Spinal cord (tissue), 10 donors: ENCODE measurements around the gene CEP57. TPM values are rescaled to one million over a fixed set of nuclear protein-coding genes. Genes with fewer than 3 reads are reported as not detected.
"Not testable (repeated sequence)": the region's sequence is repeated elsewhere in the genome, so short reads cannot be mapped to it uniquely, and the experiment has no call there.

Source experiments
- DNase-seq, 6 donors: peaks; one replicate each; pipeline versions ENCODE4 v3.0.0 to v3.0.0-alpha.2; 2013 to 2015; ENCODE audit warnings: low spot score in 6 of 6, low read depth in 4 of 6
- H3K27ac ChIP-seq: one replicate; pipeline ENCODE4 v1.5.1; 2013; ENCODE audit warnings: low read depth, low read length, control low read depth
- H3K27me3 ChIP-seq: one replicate; pipeline ENCODE4 v1.6.1; 2013; ENCODE audit warnings: low read length; ENCODE audit not compliant: control insufficient read depth, insufficient read depth
- H3K36me3 ChIP-seq: one replicate; pipeline ENCODE4 v1.6.1; 2013; ENCODE audit warnings: low read length; ENCODE audit not compliant: control insufficient read depth, insufficient read depth
- H3K4me1 ChIP-seq: one replicate; pipeline ENCODE4 v1.6.1; 2013; ENCODE audit warnings: low read length; ENCODE audit not compliant: control insufficient read depth, insufficient read depth
- H3K4me3 ChIP-seq: one replicate; pipeline ENCODE4 v1.5.1; 2013; ENCODE audit warnings: low read depth, low read length, control low read depth
- H3K9me3 ChIP-seq: one replicate; pipeline ENCODE4 v1.6.1; 2013; ENCODE audit warnings: low read length; ENCODE audit not compliant: control insufficient read depth, insufficient read depth
- WGBS: methylation state at CpG from one replicate; pipeline ENCODE4 v1.1.5; 2013; ENCODE audit warnings: missing lambda C conversion rate; ENCODE audit not compliant: insufficient coverage; 5-methylcytosine and 5-hydroxymethylcytosine counted together
- polyA plus RNA-seq, 2 donors: library from polyadenylated mRNA; unstranded; fragments of 120-200 nt; gene quantifications; one replicate each; pipeline ENCODE4 v1.2.1, GENCODE V29; 2013; ENCODE audit not compliant: insufficient read length in 2 of 2
- total RNA-seq, 2 donors: library from RNA; depleted of rRNA in 1 of 2; stranded (reverse); fragments of 120-200 nt in 1 of 2; fragments of >200 nt in 1 of 2; gene quantifications; one replicate each; pipeline versions ENCODE4 v1.2.3 to v1.2.4, GENCODE V29; 2013 to 2014
- donor health status: healthy.

The CEP57 gene
- total and polyA plus RNA-seq, 4 donors = 61.3 to 72.3 (median 66.4) TPM

DNA sequence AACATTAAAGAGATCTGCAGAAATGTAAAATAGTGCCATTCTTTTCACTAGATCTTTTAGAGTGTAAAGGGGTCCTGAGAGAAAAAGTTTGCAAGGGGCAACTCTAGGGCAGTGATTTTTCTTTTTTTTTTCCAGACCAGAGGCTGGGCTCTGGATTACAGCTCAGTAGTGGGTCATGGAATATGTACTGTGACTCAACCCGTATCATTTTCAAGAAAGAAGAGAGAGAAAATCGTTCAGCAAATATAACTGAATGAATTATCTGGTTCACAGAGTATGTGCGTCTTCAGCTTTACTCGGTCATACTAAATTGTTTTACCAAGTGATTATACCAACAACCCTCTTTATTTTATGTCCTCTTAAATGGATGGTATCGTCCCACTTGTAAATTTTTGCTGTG lies 3.8 kb downstream of the CEP57 start:
- no peak overlapping the region for H3K4me3 ChIP-seq
- no peaks in the 10 kb centered on the region for H3K9me3 ChIP-seq
- H3K36me3 ChIP-seq = peaks cover under 1% of the 10 kb centered on the region
- no CpG with 5 or more reads among the region's 5 CpGs for WGBS
- no peak overlapping the region for H3K27ac ChIP-seq
- DNase-seq = no peak
- peaks cover 7% of the 10 kb centered on the region for H3K4me1 ChIP-seq
- H3K27me3 ChIP-seq = no peaks in the 10 kb centered on the region

GRCh38 chr11:95795627-95796295 lies 5.5 kb downstream of the CEP57 start:
- Histone ChIP-seq H3K4me1 (peaks cover 5% of the 10 kb centered on the region), H3K27me3 (no peaks in the 10 kb centered on the region), H3K27ac (no peak overlapping the region), H3K4me3 (no peak overlapping the region), H3K9me3 (no peaks in the 10 kb centered on the region), H3K36me3 (peaks cover 4% of the 10 kb centered on the region)
- WGBS = no CpG with 5 or more reads among the region's 3 CpGs
- DNase-seq = peak in 1 of 6 donors; percentile 54

GRCh38 chr11:95796501-95796900 lies 6.2 kb downstream of the CEP57 start:
- peaks cover 2% of the 10 kb centered on the region for H3K4me1 ChIP-seq
- no peaks in the 10 kb centered on the region for H3K27me3 ChIP-seq
- H3K27ac ChIP-seq = no peak overlapping the region
- H3K36me3 ChIP-seq = peaks cover 4% of the 10 kb centered on the region
- H3K9me3 ChIP-seq = no peaks in the 10 kb centered on the region
- 71% methylated on average over 2 of the region's 4 CpGs for WGBS
- no peak overlapping the region for H3K4me3 ChIP-seq
- DNase-seq = no peak

- Histone ChIP-seq H3K4me1 (no peaks in the 10 kb centered on the region), H3K9me3 (no peaks in the 10 kb centered on the region), H3K27ac (no peak overlapping the region), H3K36me3 (peaks cover 4% of the 10 kb centered on the region), H3K4me3 (no peak overlapping the region), H3K27me3 (no peaks in the 10 kb centered on the region)
- WGBS = 93% methylated on average over 1 of the region's 1 CpG
- no peak for DNase-seq
Measured at GRCh38 chr11:95799546-95799945, 9.2 kb downstream of the CEP57 start.

GRCh38 chr11:95800438-95800837 lies 10.1 kb downstream of the CEP57 start:
- Histone ChIP-seq H3K27ac (no peak overlapping the region), H3K9me3 (no peaks in the 10 kb centered on the region), H3K36me3 (peaks cover 4% of the 10 kb centered on the region), H3K4me3 (no peak overlapping the region), H3K4me1 (no peaks in the 10 kb centered on the region), H3K27me3 (no peaks in the 10 kb centered on the region)
- DNase-seq = no peak
- 89% methylated on average over 3 of the region's 12 CpGs for WGBS

DNA sequence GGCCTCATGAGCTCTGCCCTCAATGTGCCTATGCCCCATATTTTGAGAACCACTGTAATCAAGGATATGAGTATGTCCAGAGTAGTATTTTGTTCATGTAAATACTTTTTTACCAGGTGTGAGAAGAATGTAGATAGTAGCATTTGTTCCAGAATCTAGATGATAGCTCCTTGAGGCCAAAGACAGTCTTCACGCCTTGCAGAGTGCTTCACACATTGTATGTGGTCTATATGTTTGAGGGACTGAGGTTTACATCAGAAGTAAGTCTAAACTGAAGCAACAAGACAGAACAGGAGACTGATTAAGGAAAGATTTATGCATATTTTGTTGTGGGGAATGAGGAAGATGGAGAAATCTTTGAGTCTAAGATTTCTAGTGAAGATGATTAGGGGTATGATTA lies 12.5 kb downstream of the CEP57 start:
- H3K27ac ChIP-seq = no peak overlapping the region
- H3K4me1 ChIP-seq = no peaks in the 10 kb centered on the region
- no peak overlapping the region for H3K4me3 ChIP-seq
- peaks cover 10% of the 10 kb centered on the region for H3K36me3 ChIP-seq
- no peaks in the 10 kb centered on the region for H3K27me3 ChIP-seq
- no peak for DNase-seq
- no peaks in the 10 kb centered on the region for H3K9me3 ChIP-seq
- 100% methylated on average over 1 of the region's 1 CpG for WGBS

DNA sequence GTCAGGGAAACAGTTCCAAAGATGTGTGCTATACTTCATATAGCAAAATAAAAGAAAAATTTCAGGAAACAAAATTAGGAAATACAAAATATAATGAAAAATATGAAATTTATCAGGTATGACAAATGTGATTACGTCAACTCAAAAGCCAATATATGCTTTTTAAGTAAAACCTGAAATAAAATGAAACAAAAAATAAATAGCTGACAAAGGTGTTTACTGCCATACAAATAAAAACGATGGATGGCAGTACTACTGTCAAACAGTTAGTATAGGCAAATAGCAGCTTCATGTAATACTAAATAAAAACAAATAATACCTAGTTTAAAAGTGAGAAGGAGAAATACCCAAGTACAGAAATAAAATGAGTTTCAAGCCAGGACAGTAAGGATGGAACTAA lies 13.7 kb downstream of the CEP57 start:
- no peaks in the 10 kb centered on the region for H3K27me3 ChIP-seq
- H3K36me3 ChIP-seq = peaks cover 10% of the 10 kb centered on the region
- no peaks in the 10 kb centered on the region for H3K4me1 ChIP-seq
- no peak for DNase-seq
- no peak overlapping the region for H3K27ac ChIP-seq
- no peak overlapping the region for H3K4me3 ChIP-seq
- H3K9me3 ChIP-seq = no peaks in the 10 kb centered on the region
- no CpG with 5 or more reads among the region's 2 CpGs for WGBS

DNA sequence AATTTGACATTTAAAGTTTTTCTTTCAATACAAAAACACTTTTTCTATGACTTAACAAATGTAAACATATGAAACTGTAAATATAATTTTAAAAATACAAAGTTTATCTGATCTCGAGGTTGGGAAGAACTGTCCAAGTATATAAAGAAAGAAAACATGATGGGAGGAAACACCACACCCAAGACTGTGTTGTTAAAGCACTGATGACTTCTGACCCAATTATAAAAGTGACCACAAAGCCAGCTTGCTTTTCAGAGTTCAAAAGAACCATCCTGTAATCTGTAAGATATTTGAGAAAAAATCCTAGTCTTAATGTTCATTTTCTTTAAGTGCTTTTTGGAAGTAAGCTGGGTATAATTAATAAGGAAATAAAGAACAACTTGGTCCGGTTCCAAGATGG lies 15.6 kb downstream of the CEP57 start:
- Histone ChIP-seq H3K4me1 (no peaks in the 10 kb centered on the region), H3K27me3 (no peaks in the 10 kb centered on the region), H3K36me3 (peaks cover 6% of the 10 kb centered on the region), H3K4me3 (no peak overlapping the region), H3K9me3 (no peaks in the 10 kb centered on the region), H3K27ac (no peak overlapping the region)
- WGBS = 100% methylated on average over 1 of the region's 2 CpGs
- DNase-seq = no peak

GRCh38 chr11:95806464-95806863 lies 16.2 kb downstream of the CEP57 start:
- not testable (repeated sequence) for DNase-seq, H3K9me3 ChIP-seq, H3K27me3 ChIP-seq, H3K27ac ChIP-seq, H3K4me3 ChIP-seq, H3K36me3 ChIP-seq, H3K4me1 ChIP-seq
- 98% methylated on average over 6 of the region's 6 CpGs for WGBS

DNA sequence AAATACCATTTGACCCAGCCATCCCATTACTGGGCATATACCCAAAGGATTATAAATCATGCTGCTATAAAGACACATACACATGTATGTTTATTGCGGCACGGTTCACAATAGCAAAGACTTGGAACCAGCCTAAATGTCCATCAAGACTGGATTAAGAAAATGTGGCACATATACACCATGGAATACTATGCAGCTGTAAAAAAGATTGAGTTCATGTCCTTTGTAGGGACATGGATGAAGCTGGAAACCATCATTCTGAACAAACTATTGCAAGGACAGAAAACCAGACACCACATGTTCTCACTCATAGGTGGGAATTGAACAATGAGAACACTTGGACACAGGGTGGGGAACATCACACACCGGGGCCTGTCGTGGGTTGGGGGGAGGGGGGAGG lies 20.8 kb downstream of the CEP57 start:
- no CpG with 5 or more reads among the region's 4 CpGs for WGBS
- not testable (repeated sequence) for H3K9me3 ChIP-seq, H3K4me3 ChIP-seq, H3K27me3 ChIP-seq, H3K27ac ChIP-seq, DNase-seq, H3K4me1 ChIP-seq
- H3K36me3 ChIP-seq = peaks cover 12% of the 10 kb centered on the region
